GF-D8 (cell line): Measurements from ENCODE around the gene MTX1.
"Not testable (repeated sequence)": the region's sequence is repeated elsewhere in the genome, so short reads cannot be mapped to it uniquely, and the experiment has no call there.

ENCODE experiments used
- DNase-seq: peaks from one replicate; lab custom pipeline; 2025; lab: John Stamatoyannopoulos, UW

Gene MTX1

GRCh38 chr1:155209312-155209721, 822 bp downstream of the MTX1 start:
- DNase-seq: no peak

DNA sequence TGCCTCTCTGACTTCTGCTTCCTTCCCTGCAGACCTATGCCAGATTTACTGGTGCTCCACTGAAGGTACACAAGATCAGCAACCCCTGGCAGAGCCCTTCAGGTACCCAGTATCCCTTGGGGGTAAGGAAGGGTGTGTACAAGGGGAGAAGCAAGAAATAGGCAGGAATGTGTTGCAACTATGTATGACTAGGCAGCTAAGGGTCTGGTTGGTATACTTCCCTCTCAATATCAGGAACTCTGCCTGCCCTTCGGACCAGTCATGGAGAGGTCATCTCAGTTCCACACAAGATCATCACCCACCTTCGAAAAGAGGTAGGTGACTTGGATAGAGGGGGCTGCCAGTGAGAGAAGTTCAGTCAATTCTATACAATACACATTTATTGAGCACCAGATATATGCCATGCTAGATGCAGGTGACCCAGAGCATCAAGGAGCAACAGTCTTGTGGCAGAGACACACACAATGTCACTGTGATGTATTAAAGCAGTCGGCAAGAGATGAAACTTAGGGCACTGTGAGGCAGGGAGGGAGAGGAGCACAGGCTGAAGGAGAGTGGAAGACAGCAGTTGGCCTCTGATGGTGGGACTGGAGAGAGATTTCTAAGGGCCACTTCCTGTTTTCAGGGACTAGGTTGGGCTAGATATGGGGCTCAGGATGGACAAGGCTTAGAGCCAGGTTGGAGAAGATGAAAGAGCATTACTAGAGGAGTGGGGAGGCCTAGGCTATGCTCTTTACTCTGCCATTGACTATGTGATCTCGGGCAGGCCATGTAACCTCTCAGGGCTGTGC, 2.0 kb downstream of the MTX1 start:
- DNase-seq: peak; percentile 32

- DNase-seq: not testable (repeated sequence)
These were observed 3.0 kb downstream of the MTX1 start for GRCh38 chr1:155211381-155212050.

DNA sequence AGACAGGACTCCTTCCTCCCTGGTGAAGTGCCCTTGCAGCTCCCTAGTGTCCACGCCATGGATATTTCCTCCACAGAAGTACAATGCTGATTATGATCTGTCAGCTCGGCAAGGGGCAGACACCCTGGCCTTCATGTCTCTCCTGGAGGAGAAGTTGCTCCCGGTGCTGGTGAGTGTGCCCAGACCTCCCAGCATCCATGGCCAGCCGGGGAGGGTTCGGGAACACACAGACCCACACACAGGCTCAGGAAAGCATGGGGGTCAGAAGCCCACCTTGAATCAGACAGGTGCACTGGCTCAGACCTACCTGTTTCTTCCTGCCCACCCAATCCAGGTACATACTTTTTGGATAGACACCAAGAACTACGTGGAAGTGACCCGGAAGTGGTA, 3.6 kb downstream of the MTX1 start:
- not testable (repeated sequence) for DNase-seq

DNA sequence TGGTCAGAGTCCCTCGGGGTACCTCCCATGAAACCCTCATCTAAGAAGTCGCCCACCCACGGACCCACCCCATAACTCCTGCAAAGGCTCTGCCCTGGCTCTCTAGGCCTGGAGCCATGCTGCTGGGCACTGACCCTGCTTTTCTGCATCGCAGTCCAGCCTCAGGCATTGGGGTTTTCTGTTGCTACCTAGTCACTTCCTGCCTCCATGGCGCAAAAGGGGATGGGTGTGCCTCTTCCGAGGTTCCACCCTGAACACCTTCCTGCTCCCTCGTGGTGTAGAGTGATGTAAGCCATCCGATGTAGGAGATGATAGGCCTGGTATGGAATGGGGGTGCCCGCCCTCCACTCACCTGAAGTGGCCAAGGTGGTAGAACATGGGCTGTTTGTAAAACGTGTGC, 6.2 kb downstream of the MTX1 start:
- not testable (repeated sequence) for DNase-seq

- DNase-seq: peak; percentile 25
These were observed 10.5 kb downstream of the MTX1 start for GRCh38 chr1:155218854-155219591.

- DNase-seq: peak; percentile 68
These were observed 11.1 kb downstream of the MTX1 start for GRCh38 chr1:155219592-155220031.

DNA sequence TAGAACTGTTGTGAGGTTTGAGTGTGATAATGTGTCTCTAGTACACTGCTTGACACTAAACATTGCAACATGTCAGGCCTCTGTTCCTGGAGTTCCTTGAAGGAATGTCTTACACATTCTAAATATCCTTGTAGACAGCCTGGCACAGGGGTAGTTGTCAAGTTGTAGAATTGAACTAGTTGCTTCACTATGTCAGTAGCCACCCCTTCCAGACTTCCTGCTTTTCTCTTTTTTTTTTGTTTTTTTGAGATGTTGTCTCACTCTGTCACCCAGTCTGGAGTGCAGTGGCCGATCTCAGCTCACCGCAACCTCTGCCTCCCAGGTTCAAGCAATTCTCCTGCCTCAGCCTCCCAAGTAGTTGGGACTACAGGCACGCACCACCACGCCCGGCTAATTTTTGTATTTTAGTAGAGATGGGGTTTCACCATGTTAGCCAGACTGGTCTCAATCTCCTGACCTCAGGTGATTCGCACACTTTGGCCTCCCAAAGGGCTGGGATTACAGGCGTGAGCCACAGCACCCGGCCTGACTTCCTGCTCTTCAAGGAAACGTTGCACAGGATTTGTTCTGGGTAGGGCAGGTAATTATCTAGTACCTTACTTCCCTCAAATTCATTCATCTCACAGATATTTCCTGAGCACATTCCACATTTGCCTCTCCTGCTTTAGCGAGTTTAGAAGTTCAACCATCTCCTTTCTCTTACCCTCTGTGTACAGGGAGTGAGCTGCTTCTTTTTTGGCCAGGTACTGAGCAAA, 11.9 kb downstream of the MTX1 start:
- DNase-seq: not testable (repeated sequence)

DNA sequence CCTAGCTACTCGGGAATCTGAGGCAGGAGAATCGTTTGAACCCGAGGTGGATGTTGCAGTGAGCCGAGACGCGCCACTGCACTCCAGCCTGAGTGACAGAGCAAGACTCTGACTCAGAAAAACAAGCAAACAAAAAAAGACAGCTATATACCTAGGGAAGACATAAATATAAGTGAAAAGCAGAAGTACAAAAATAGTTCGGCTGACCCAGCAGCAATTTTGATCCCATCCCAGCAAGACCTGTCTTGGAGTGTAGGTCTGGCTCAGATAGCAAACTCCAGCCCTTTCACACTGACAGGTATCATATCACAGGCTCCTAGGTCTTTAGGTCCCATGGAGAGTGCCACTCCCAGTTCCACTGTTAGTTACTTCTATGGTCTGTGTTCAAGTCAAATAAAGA, 14.6 kb downstream of the MTX1 start:
- DNase-seq: no peak

GRCh38 chr1:155225404-155225759, 16.9 kb downstream of the MTX1 start:
- not testable (repeated sequence) for DNase-seq

DNA sequence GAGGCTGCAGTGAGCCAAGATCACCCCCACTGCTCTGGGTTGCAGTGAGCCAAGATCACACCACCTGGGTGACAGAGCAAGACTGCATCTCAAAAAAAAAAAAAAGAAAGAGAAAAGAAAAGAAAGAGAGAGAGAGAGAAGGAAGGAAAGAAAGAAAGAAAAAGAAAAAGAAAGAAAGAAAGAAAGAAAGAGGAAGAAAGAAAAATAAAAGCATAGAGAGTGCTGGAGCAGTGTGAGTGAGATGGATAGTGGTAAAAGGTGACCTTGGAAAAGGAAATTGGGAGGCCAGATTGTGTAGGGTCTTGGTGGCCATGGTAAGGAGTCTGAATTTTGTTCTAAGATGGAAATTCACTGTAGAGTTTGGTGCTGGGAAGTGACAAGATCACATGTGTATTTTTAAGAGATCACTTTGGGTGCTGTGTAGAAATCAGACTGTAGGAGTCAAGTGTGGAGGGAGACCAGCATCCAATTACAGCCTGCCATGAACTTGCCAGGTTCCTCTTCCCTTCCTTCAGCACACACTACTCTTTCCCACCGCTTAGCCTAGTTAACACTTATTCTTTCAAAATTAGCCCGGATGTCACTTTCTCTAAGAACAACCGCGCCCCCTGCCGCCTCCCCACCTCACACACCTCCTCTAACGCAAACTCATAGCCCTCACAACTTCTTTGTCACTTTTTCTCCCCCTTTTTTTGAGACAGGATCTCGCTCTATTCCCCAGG, 17.9 kb downstream of the MTX1 start:
- DNase-seq: peak; percentile 88

DNA sequence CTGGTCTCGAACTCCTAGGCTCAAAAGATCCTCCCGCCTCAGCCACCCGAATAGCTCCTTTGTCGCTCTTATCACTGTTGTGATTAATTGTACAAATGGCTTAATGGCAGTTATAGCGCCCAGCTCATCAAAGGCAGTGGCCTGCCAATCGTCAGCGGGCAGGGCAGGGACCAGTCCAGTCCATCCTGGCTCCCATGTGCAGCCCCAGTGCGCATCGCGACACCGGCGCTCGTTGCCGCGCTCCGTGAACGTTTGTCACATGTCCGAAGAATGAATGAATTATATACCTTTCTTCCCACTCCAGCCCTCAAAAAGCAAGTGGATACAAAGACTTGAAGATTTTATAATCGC, 18.4 kb downstream of the MTX1 start:
- no peak for DNase-seq

DNA sequence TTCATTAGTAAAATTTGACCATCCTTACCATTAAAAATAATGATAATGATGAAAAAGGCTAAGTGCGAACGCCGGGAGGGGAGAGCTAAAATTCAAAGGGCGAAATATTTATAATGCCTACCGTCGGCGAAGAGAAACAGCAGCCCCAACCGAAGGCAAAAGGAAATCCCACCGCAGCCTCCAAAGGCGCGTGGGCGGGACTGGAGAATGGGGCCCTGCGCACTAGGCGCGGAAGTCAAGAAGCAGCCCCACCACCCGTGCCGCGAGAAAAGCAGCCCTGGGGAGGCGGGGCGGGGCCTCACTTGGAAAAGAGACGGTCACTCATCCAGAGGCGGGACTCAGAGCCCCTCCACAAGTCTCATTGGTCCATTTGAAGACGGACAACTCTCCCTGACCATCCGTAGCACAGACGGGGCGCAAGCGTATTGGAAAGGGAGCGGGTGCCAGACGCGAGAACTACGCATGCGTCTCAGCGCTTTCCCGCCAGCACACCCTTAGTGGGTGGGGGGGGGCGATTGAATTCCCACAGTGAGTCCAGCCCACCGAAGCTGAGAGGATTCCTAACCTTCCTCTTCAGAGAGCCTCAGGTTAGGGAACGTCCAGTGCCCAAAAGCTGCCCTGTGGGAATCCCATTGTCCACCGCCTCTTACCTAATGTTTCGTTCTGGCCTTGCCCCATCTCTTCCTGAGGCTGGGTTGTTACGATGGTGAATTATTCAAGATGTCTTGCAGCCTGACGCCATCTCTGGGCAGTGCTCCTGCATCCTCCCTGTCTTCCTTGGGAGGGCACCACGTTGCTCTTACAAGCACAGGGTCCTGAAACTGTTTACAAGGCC, 19.0 kb downstream of the MTX1 start:
- DNase-seq: peak; percentile 98

DNA sequence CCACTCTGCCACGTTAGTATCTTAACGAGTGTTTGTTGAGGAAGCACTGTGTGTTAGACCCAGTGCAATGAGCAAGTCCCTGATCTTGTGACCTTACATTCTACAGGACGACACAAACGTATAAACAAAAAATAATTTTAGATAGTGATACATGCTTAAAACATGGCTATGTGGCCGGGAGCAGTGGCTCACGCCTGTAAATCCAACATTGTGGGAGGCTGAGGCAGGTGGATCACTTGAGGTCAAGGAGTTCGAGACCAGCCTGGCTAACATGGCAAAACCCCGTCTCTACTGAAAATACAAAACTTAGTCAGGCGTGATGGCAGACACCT, 19.6 kb downstream of the MTX1 start:
- no peak for DNase-seq

- DNase-seq: not testable (repeated sequence)
These were observed 22.8 kb downstream of the MTX1 start for GRCh38 chr1:155231302-155231701.

DNA sequence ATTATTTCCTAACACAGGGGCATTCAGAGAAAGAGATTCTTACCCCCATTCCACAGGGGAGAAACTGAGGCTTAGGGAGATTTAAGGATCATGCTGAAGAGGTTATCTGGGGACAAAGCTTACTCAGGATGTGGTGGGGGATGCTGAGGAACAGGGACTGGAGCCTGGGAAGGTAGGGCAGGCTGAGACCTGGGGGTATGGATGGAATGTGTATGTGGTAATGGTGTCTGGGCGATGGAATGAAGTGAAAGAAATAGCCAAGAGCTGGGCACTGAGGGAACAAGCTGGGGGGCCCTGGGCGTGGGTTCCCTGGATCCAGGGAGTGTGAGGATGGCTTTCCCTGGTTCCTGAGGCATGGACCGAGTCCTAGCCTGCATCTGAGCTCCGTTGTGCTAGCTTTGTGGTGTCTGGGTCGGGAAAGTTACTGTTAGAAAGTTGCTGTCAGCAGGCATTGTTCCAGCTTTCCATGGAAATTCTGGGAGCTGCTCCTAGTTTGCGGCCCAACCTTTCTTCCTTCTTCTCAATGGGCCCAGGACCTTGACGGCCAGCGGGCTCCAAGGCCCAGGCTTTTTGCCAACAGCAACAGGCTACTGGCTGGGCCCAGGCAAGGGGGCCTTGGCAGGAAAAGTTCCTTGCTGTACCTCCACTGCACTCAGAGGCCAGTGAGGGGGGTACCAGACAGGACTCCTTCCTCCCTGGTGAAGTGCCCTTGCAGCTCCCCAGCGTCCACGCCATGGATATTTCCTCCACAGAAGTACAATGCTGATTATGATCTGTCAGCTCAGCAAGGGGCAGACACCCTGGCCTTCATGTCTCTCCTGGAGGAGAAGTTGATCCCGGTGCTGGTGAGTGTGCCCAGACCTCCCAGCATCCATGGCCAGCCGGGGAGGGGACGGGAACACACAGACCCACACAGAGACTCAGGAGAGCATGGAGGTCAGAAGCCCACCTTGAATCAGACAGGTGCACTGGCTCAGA, 23.8 kb downstream of the MTX1 start:
- DNase-seq: not testable (repeated sequence)

GRCh38 chr1:155233502-155233901, 25.0 kb downstream of the MTX1 start:
- DNase-seq: not testable (repeated sequence)

- not testable (repeated sequence) for DNase-seq
These were observed 26.9 kb downstream of the MTX1 start for GRCh38 chr1:155235375-155235774.

GRCh38 chr1:155236451-155236850, 28.0 kb downstream of the MTX1 start:
- DNase-seq: no peak
